HFF-Myc (cell line): ENCODE data around the gene SKIC8.
A peak's percentile ranks its signal among the peaks of the same experiment; 100 is the strongest.

Experiments
- DNase-seq: peaks from one replicate; pipeline ENCODE4 v3.0.0-alpha.2; 2011; ENCODE audit warnings: low read depth; ENCODE audit errors: extremely low read depth
- H3K4me3 ChIP-seq: replicated peaks from 2 replicates; pipeline ENCODE4 v1.5.1; 2011; ENCODE audit warnings: low read depth, mild to moderate bottlenecking, control low read depth, low read length
- CTCF ChIP-seq: IDR thresholded peaks from 2 replicates; pipeline ENCODE4 v1.5.1; 2012; ENCODE audit warnings: mild to moderate bottlenecking, low read depth, low read length, control low read depth; ENCODE audit errors: missing control alignments

Gene SKIC8

GRCh38 chr15:78243058-78243457 lies 56.4 kb downstream of the SKIC8 start:
- no peak for TF ChIP-seq CTCF
- H3K4me3 ChIP-seq: no peak overlapping the region

GRCh38 chr15:78242128-78242527 lies 57.3 kb downstream of the SKIC8 start:
- no peak for DNase-seq

More at GRCh38 chr15:78243058-78243457, 56.4 kb downstream of the SKIC8 start:
- DNase-seq: no peak

DNA sequence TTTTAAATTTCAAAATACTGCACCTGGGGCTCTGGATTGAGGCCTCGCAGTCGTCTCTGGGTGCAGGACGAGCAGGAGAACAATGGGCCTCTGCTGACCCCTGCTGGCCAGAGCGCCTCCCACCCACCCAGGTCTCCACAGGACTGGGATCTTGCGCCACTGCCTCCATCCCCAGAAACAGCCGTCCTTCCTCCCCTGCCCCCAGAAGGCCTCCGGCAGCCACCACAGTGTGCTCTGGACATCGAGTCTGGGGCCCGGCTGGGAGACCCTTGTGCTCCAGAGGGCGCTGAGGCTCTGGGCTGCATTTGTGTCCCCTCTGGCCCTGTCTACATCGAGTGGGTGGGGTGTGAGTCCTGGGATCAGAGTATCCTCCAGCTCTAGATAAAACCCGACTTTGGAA lies 58.4 kb downstream of the SKIC8 start:
- DNase-seq: peak; percentile 29
- peak; percentile 90 for TF ChIP-seq CTCF
- no peak overlapping the region for H3K4me3 ChIP-seq

More at GRCh38 chr15:78242128-78242527, 57.3 kb downstream of the SKIC8 start:
- TF ChIP-seq CTCF: peak; percentile 59
- no peak overlapping the region for H3K4me3 ChIP-seq

GRCh38 chr15:78239811-78240210 lies 59.6 kb downstream of the SKIC8 start:
- no peak for DNase-seq
- TF ChIP-seq CTCF: no peak
- no peak overlapping the region for H3K4me3 ChIP-seq

- H3K4me3 ChIP-seq: no peak overlapping the region
- no peak for TF ChIP-seq CTCF
- no peak for DNase-seq
These were observed 62.3 kb downstream of the SKIC8 start for GRCh38 chr15:78237146-78237545.

DNA sequence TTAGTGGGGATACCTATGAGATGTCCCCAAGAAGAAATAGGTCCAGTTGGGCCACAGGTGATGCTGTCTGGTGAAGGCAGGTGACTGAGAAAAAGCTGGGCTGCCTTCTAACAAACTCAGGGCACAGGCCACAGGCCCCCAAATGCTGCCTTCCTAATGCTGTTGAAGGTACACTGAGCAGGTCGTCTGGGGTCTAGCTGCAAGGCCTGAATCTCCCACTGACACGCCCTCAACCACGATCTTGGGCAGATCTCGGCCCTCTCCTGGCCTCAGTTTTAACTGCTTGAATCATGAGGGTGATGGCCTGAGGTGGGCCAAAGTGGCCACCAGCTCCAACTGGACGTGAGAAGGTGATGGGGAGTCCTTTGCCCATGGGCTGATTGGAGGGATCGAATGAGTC lies 62.9 kb downstream of the SKIC8 start:
- DNase-seq: no peak
- H3K4me3 ChIP-seq: no peak overlapping the region
- TF ChIP-seq CTCF: no peak

DNA sequence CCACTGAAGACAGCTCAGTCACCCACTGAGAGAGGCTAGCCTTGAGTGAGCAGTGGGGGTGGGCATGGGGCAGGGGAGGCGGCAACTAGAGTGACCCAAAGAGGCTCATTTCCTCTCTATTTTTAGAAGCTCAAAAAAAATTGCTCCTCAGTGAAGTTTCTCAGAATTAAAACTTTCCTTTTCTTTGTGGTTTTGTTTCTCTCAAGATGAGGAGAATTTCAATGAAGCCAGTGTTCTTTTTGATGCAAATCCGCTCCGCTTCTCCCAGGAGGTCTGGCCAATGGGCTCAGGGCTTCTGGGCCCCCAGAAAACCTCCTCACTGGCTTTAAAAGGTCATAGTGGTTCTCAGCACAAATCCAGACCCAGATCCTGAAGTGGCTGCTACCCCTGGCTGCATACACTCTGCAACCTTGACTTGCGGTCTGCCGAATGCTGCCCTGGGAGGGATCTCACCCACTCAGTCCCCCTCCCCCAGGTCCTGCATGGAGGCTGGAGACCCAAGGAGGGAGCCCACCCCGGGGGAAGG lies 64.8 kb downstream of the SKIC8 start, which contains the start of gene ACSBG1:
Gene ACSBG1, minus strand, starts transcription at position 51 of the 526 bp plus-strand sequence. CDS start 64 bp downstream, outside the sequence.
- no peak within 1 kb of the TSS for H3K4me3 ChIP-seq
- DNase-seq: no peak
- TF ChIP-seq CTCF: no peak
